HG03558 (cell line): ENCODE results near the gene ULK4.
"Not testable (repeated sequence)": the region's sequence is repeated elsewhere in the genome, so short reads cannot be mapped to it uniquely, and the experiment has no call there.

Source experiments
- ATAC-seq: cut with Tn5 transposase; IDR thresholded peaks from one replicate; pipeline ENCODE4 v1.9.1; 2021; ENCODE audit warnings: moderate number of reproducible peaks; ENCODE audit not compliant: unreplicated experiment; ENCODE audit errors: extremely low read depth

ULK4 gene

GRCh38 chr3:41792806-41793205 lies 169.1 kb downstream of the ULK4 start:
- no peak for ATAC-seq

GRCh38 chr3:41769106-41769505 lies 192.8 kb downstream of the ULK4 start:
- no peak for ATAC-seq

- ATAC-seq, result no peak
These were observed 193.5 kb downstream of the ULK4 start for GRCh38 chr3:41768363-41768762.

GRCh38 chr3:41762867-41763266 lies 199.0 kb downstream of the ULK4 start:
- not testable (repeated sequence) for ATAC-seq

- ATAC-seq, result no peak
These were observed 208.3 kb downstream of the ULK4 start for GRCh38 chr3:41753651-41754050.

- no peak for ATAC-seq
These were observed 210.3 kb downstream of the ULK4 start for GRCh38 chr3:41751597-41751996.

- ATAC-seq, result no peak
These were observed 211.9 kb downstream of the ULK4 start for GRCh38 chr3:41749988-41750387.

- ATAC-seq, result no peak
These were observed 215.7 kb downstream of the ULK4 start for GRCh38 chr3:41746215-41746614.

- no peak for ATAC-seq
These were observed 219.8 kb downstream of the ULK4 start for GRCh38 chr3:41742121-41742520.

- ATAC-seq, result no peak
These were observed 221.5 kb downstream of the ULK4 start for GRCh38 chr3:41740374-41740886.

GRCh38 chr3:41726891-41727290 lies 235.0 kb downstream of the ULK4 start:
- ATAC-seq, result no peak

- ATAC-seq, result no peak
These were observed 244.3 kb downstream of the ULK4 start for GRCh38 chr3:41717641-41718040.

GRCh38 chr3:41716471-41716870 lies 245.4 kb downstream of the ULK4 start:
- no peak for ATAC-seq

- no peak for ATAC-seq
These were observed 246.5 kb downstream of the ULK4 start for GRCh38 chr3:41715376-41715775.

- no peak for ATAC-seq
These were observed 250.3 kb downstream of the ULK4 start for GRCh38 chr3:41711651-41712050.

- ATAC-seq, result no peak
These were observed 251.1 kb downstream of the ULK4 start for GRCh38 chr3:41710646-41711388.

- not testable (repeated sequence) for ATAC-seq
These were observed 252.7 kb downstream of the ULK4 start for GRCh38 chr3:41709213-41709612.

GRCh38 chr3:41708176-41708575 lies 253.7 kb downstream of the ULK4 start:
- ATAC-seq, result no peak

- no peak for ATAC-seq
These were observed 256.0 kb downstream of the ULK4 start for GRCh38 chr3:41705893-41706292.

GRCh38 chr3:41701191-41701698 lies 260.7 kb downstream of the ULK4 start:
- ATAC-seq, result no peak

- ATAC-seq, result no peak
These were observed 261.7 kb downstream of the ULK4 start for GRCh38 chr3:41700155-41700554.

- no peak for ATAC-seq
These were observed 263.0 kb downstream of the ULK4 start for GRCh38 chr3:41698898-41699297.
